Measurements from ENCODE around the gene SLC9A1.

SLC9A1 gene

DNA sequence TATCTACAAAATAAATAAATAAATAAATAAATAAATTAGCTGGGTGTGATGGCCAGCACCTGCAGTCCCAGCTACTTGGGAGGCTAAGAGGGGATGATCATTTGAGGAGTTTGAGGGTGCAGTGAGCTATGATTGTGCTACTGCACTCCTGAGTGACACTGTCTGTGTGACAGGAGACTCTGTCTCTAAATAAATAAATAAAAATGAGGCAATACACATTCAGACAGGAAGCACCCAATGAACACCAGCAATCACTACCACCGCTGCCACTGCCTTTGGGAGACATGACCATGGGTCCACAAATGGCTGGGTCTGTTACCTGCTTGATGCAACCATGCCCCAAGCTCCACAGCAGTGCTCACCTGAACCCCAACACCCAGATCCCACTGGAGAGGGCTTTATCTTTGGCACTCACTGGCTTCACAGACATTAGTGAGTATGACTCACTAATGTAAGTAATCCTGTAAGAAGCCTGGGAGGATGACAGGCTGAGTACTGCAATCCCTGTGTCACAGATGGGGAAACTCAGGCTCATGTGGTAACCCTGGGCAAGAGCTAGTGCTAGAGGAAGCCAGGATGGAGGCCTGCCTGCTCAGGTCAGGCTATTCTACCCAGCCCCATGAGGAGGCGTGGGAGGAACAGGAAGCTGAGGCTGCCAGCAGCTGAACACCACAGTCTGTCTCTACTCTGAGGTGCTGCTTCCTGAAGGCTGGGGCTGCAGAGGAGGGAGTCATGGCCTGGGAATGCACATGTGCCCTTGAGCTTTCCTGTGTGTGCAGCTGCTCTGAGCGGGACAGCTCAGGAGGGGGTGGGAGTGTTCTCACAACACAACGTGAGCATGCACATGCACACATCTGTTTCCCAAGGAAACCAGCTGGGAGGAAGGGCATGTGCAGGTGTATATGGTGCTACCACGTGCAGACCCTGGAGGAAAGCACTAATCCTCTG lies 43.0 kb downstream of the SLC9A1 start:
- peak; percentile 36 for TF ChIP-seq CTCF (IDR thresholded peaks at IDR 0.05; ENCODE audit: low read depth, low read length, missing control alignments)
- H3K4me3 ChIP-seq (replicated peaks; ENCODE audit: low read depth, low read length) = no peak overlapping the region

DNA sequence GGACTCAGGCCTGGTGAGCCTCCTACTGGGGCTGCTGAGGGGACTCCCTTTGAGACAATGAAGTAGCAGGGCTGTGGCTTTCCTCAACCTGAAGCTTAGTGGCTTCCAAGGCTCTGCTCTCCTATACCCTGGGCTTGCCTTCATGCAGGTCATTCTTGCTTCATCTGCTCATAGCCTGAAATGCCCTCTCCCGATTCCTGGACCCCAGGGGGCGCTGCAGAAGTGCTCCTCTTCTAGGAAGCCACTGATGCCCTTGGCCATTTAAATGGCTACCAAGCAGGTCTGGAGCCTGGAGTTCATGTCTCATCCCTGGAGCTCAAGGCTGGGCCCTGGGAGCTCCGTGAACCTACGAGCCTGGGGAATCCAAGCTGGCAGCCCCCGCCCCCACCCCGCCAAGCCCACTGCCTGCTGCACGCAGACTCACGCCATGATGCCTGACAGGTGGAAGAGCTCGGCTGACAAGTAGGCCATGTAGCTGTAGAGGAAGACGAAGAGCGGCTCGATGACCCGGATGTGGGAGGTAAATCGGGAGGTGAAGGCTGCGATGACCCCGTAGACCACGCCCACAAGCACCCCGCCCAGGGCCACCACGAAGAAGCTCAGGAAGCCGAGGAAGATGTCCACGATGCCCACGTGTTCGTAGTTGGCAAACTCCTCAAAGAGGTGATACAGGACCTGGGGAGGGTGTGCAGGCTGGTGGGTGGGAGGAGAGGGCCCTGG lies 45.7 kb downstream of the SLC9A1 start:
- peak; percentile 37 for TF ChIP-seq CTCF (IDR thresholded peaks at IDR 0.05; ENCODE audit: low read depth, low read length, missing control alignments)
- no peak for DNase-seq (ENCODE audit: extremely low read depth, low read depth)
- no peak overlapping the region for H3K4me3 ChIP-seq (replicated peaks; ENCODE audit: low read depth, low read length)

More for the DNA sequence above, 43.0 kb downstream of the SLC9A1 start:
- peak; percentile 99 for DNase-seq (ENCODE audit: extremely low read depth, low read depth)

DNA sequence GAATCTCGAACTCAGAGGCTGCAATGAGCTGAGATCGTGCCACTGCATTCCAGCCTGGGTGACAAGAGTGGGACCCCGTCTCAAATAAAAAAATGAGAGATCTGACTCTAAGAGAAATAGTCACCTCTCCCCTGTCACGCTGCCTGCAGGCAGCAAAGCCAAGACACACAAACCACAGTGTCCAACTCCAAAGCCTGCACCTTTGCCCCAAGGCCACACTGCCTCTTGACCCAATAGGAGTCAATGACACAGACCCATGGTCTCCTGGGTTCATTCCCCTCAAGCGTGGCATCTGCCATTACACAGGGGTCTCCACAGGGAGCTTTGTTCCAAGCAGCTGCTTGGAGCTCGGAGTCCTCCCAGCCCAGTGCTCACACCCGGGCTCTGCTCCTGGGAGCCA lies 46.3 kb downstream of the SLC9A1 start:
- DNase-seq (ENCODE audit: extremely low read depth, low read depth) = no peak
- no peak for TF ChIP-seq CTCF (IDR thresholded peaks at IDR 0.05; ENCODE audit: low read depth, low read length, missing control alignments)
- no peak overlapping the region for H3K4me3 ChIP-seq (replicated peaks; ENCODE audit: low read depth, low read length)

GRCh38 chr1:27106561-27107323 lies 48.2 kb downstream of the SLC9A1 start:
- TF ChIP-seq CTCF (IDR thresholded peaks at IDR 0.05; ENCODE audit: low read depth, low read length, missing control alignments) = no peak
- no peak overlapping the region for H3K4me3 ChIP-seq (replicated peaks; ENCODE audit: low read depth, low read length)
- DNase-seq (ENCODE audit: extremely low read depth, low read depth) = no peak

- no peak for DNase-seq (ENCODE audit: extremely low read depth, low read depth)
- no peak overlapping the region for H3K4me3 ChIP-seq (replicated peaks; ENCODE audit: low read depth, low read length)
- TF ChIP-seq CTCF (IDR thresholded peaks at IDR 0.05; ENCODE audit: low read depth, low read length, missing control alignments) = no peak
Observed at GRCh38 chr1:27105018-27105417, 49.9 kb downstream of the SLC9A1 start.

GRCh38 chr1:27103498-27103897 lies 51.4 kb downstream of the SLC9A1 start:
- no peak for DNase-seq (ENCODE audit: extremely low read depth, low read depth)
- TF ChIP-seq CTCF (IDR thresholded peaks at IDR 0.05; ENCODE audit: low read depth, low read length, missing control alignments) = no peak
- no peak overlapping the region for H3K4me3 ChIP-seq (replicated peaks; ENCODE audit: low read depth, low read length)
